Measurements from ENCODE around the gene CFAP61.
A peak's percentile ranks its signal among the peaks of the same experiment; 100 is the strongest.

Gene CFAP61

GRCh38 chr20:20084296-20084752 is 32.0 kb downstream of the CFAP61 start:
- Histone ChIP-seq H3K79me2 (ENCODE audit: low read length) (no peaks in the 10 kb centered on the region), H4K20me1 (ENCODE audit: insufficient read depth, low read length) (no peaks in the 10 kb centered on the region), H3K4me2 (ENCODE audit: low read length) (peak overlapping the region; percentile 74), H3K27ac (ENCODE audit: low read length) (no peak overlapping the region), H3K4me3 (ENCODE audit: low read length) (peak overlapping the region; percentile 67), H3K36me3 (replicated peaks; ENCODE audit: low read depth, low read length) (no peaks in the 10 kb centered on the region), H3K4me1 (ENCODE audit: low read length) (peaks cover 5% of the 10 kb centered on the region), H3K9me3 (ENCODE audit: insufficient read depth, low read length) (no peaks in the 10 kb centered on the region), H3K9ac (ENCODE audit: low read length) (peak overlapping the region; percentile 10; the same call in 1 of the 2 replicates), H3K27me3 (ENCODE audit: low read depth, low read length) (peaks cover 37% of the 10 kb centered on the region), H2AFZ (ENCODE audit: low read depth, low read length) (peak overlapping the region; percentile 81)
- TF ChIP-seq EZH2phosphoT487 (IDR thresholded peaks at IDR 0.05; ENCODE audit: low read depth) = no peak
- no peak for TF ChIP-seq CTCF (IDR thresholded peaks at IDR 0.05; ENCODE audit: low read depth, low read length)

- Histone ChIP-seq H3K36me3 (replicated peaks; ENCODE audit: low read depth, low read length) (no peaks in the 10 kb centered on the region), H3K79me2 (ENCODE audit: low read length) (no peaks in the 10 kb centered on the region), H3K4me3 (ENCODE audit: low read length) (no peak overlapping the region), H3K4me1 (ENCODE audit: low read length) (peaks cover 5% of the 10 kb centered on the region), H3K9me3 (ENCODE audit: insufficient read depth, low read length) (no peaks in the 10 kb centered on the region), H3K27ac (ENCODE audit: low read length) (no peak overlapping the region), H3K4me2 (ENCODE audit: low read length) (no peak overlapping the region), H3K27me3 (ENCODE audit: low read depth, low read length) (peaks cover 37% of the 10 kb centered on the region), H3K9ac (ENCODE audit: low read length) (no peak overlapping the region), H2AFZ (ENCODE audit: low read depth, low read length) (no peak overlapping the region), H4K20me1 (ENCODE audit: insufficient read depth, low read length) (no peaks in the 10 kb centered on the region)
- no peak for TF ChIP-seq CTCF (IDR thresholded peaks at IDR 0.05; ENCODE audit: low read depth, low read length)
Measured at GRCh38 chr20:20085071-20085470, 32.7 kb downstream of the CFAP61 start.

- Histone ChIP-seq H2AFZ (ENCODE audit: low read depth, low read length) (no peak overlapping the region), H3K27ac (ENCODE audit: low read length) (no peak overlapping the region), H4K20me1 (ENCODE audit: insufficient read depth, low read length) (no peaks in the 10 kb centered on the region), H3K36me3 (replicated peaks; ENCODE audit: low read depth, low read length) (no peaks in the 10 kb centered on the region), H3K27me3 (ENCODE audit: low read depth, low read length) (peaks cover 32% of the 10 kb centered on the region), H3K79me2 (ENCODE audit: low read length) (no peaks in the 10 kb centered on the region), H3K4me2 (ENCODE audit: low read length) (no peak overlapping the region), H3K4me1 (ENCODE audit: low read length) (peaks cover 5% of the 10 kb centered on the region), H3K9me3 (ENCODE audit: insufficient read depth, low read length) (no peaks in the 10 kb centered on the region), H3K9ac (ENCODE audit: low read length) (no peak overlapping the region), H3K4me3 (ENCODE audit: low read length) (no peak overlapping the region)
- no peak for TF ChIP-seq EZH2phosphoT487 (IDR thresholded peaks at IDR 0.05; ENCODE audit: low read depth)
- TF ChIP-seq CTCF (IDR thresholded peaks at IDR 0.05; ENCODE audit: low read depth, low read length) = no peak
Measured at GRCh38 chr20:20085812-20086211, 33.5 kb downstream of the CFAP61 start.

DNA sequence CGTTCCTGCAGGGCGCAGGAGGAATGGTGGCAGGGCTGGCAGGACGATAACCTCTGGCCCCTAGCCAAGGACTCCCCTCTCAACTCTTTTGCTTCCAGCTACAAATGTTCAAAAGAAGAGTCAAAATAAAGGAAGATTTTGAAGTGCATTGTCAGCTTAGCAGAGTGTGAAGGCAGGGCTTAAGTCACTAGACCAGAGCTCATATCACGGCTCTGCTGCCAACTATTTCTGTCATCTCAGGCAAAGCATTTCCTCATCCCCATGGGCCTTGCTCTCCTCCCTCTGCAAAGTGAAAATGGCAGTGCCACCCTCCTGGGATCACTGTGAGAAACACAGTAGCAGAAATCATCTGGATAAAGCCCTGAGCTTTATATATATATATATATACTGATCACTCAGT is 36.7 kb downstream of the CFAP61 start:
- peaks cover 11% of the 10 kb centered on the region; the same call in 1 of the 2 replicates for H3K27me3 ChIP-seq (ENCODE audit: low read depth, low read length)
- no peaks in the 10 kb centered on the region for H3K36me3 ChIP-seq (replicated peaks; ENCODE audit: low read depth, low read length)
- peaks cover 4% of the 10 kb centered on the region for H3K4me1 ChIP-seq (ENCODE audit: low read length)
- H3K79me2 ChIP-seq (ENCODE audit: low read length) = no peaks in the 10 kb centered on the region
- H2AFZ ChIP-seq (ENCODE audit: low read depth, low read length) = no peak overlapping the region
- H3K27ac ChIP-seq (ENCODE audit: low read length) = no peak overlapping the region
- H3K9me3 ChIP-seq (ENCODE audit: insufficient read depth, low read length) = no peaks in the 10 kb centered on the region
- no peak overlapping the region for H3K4me3 ChIP-seq (ENCODE audit: low read length)
- no peaks in the 10 kb centered on the region for H4K20me1 ChIP-seq (ENCODE audit: insufficient read depth, low read length)
- TF ChIP-seq EZH2phosphoT487 (IDR thresholded peaks at IDR 0.05; ENCODE audit: low read depth) (no peak), CTCF (IDR thresholded peaks at IDR 0.05; ENCODE audit: low read depth, low read length) (no peak)
- no peak overlapping the region for H3K9ac ChIP-seq (ENCODE audit: low read length)
- H3K4me2 ChIP-seq (ENCODE audit: low read length) = no peak overlapping the region

Data from OCI-LY3 (cell line).